Dendritic cell treated with granulocyte-macrophage colony-stimulating factor and Interleukin-4, amounts not matched to agents 40 ng/mL and 50 ng/mL, for 4 days (primary cell): ENCODE data around the gene PSMB9.
"Not testable (repeated sequence)": the region's sequence is repeated elsewhere in the genome, so short reads cannot be mapped to it uniquely, and the experiment has no call there.

ENCODE experiments used
- H3K27ac Mint-ChIP-seq: one replicate; pipeline ENCODE4 v1.8.0; 2022; ENCODE audit warnings: mild to moderate bottlenecking, mixed read lengths
- H3K27me3 Mint-ChIP-seq: one replicate; pipeline ENCODE4 v1.8.0; 2022; ENCODE audit warnings: mild to moderate bottlenecking, mixed read lengths
- H3K36me3 Mint-ChIP-seq: one replicate; pipeline ENCODE4 v1.8.0; 2022; ENCODE audit warnings: low read depth, mixed read lengths
- H3K4me1 Mint-ChIP-seq: one replicate; pipeline ENCODE4 v1.8.0; 2022; ENCODE audit warnings: low read depth, mixed read lengths
- H3K4me3 Mint-ChIP-seq: one replicate; pipeline ENCODE4 v1.8.0; 2022; ENCODE audit warnings: mild to moderate bottlenecking, moderate library complexity, mixed read lengths
- H3K9me3 Mint-ChIP-seq: one replicate; pipeline ENCODE4 v1.8.0; 2022; ENCODE audit warnings: mixed read lengths
- intact Hi-C: fragments of 100-400 bp; cut with micrococcal nuclease; formaldehyde crosslinking; loops from one replicate; pipeline ENCODE4 v1.15.0; 2022

Gene PSMB9

DNA sequence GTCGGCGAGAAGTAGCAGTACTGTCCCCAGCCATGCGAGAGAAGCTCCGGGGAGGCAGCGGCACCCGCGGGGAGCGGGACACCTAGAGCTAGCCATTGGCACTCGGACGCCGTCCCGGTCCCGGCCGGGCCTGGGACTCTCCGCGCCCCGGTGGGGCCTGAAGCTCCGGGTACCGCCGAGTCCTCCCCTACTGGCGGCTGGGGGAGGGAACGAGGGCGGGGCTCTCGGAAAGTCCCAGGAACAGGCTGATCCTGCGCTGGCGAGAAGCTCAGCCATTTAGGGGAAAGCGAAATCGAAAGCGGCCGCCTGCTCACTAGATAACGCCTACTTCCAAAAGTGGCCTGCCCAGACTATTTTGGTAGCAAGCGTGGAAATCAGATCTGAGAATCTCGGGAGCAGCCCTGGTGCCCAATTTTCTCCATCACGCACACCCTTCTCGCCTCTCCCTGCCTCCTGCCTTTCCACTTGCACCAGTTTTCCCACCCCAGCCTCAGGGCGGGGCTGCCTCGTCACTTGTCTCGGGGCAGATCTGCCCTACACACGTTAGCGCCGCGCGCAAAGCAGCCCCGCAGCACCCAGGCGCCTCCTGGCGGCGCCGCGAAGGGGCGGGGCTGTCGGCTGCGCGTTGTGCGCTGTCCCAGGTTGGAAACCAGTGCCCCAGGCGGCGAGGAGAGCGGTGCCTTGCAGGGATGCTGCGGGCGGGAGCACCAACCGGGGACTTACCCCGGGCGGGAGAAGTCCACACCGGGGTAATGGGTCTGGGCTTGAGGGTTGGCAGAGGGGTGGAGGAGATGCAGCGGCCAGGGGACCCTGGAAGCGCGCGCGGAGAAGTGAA lies at the start of gene PSMB9, which contains the start of gene TAP1:
Gene PSMB9 (plus strand): TSS at position 652 of the 835 bp plus-strand sequence. CDS start 38 bp downstream, at position 690.
Gene TAP1 (minus strand): TSS at position 164 of the 835 bp plus-strand sequence. CDS start 68 bp downstream, at position 96.
- Mint-ChIP-seq H3K9me3 (no peaks in the 10 kb centered on the region), H3K36me3 (peaks cover 90% of the 10 kb centered on the region), H3K27ac (peak within 1 kb of the TSS; percentile 93), H3K27me3 (no peaks in the 10 kb centered on the region), H3K4me1 (peaks cover 70% of the 10 kb centered on the region), H3K4me3 (peak within 1 kb of the TSS; percentile 95)
- intact Hi-C loops = loop anchor here (1.0 to 2.0 kb wide), 2 partner anchors 9 to 15 kb away; partner anchors contain the start of genes PSMB8 and TAP2

DNA sequence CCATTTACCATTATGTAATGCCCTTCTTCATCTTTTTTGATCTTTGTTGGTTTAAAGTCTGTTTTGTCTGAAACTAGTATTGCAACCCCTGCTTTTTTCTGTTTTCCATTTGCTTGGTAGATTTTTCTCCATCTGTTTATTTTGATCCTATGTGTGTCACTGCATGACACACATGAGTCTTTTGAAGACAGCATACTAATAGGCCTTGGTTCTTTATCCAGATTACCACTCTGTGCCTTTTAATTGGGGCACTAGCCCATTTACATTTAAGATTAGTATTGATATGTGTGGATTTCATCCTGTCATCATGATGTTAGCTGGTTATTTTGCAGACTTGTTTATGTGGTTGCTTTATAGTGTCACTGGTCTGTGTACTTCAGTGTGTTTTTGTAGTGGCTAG lies 48.6 kb upstream of the PSMB9 start:
- H3K27me3 Mint-ChIP-seq = peaks cover 26% of the 10 kb centered on the region
- H3K9me3 Mint-ChIP-seq, intact Hi-C loops: not testable (repeated sequence)

DNA sequence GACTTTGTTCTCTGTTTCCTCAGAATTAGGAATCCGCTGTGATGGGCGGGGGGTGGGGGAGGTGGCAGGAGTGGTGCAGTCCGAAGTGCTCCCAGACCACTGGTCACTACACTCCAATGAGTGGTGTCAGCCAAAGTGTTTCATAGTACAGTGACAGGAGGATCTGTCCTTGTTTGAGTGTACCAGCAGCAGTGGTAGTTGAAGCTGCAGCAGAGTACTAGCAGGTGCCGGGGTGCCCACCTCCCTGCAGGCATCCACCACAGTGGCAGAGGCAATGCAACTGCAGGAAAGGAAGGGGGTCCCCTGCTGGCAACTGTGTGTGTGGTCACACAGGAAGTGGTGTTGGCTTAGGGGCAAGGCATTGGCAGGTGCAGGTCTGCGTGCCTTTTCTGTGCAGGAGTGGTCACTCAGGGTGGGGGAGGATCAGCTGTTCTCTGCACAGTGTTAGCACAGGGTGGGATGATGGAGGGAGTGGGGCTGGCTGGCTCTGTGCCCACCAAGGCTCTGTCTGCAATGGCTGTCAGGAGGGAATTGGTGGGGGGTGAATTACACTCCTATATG lies 46.9 kb upstream of the PSMB9 start:
- Mint-ChIP-seq H3K4me3 (no peak overlapping the region), H3K36me3 (no peaks in the 10 kb centered on the region), H3K27me3 (peaks cover 22% of the 10 kb centered on the region), H3K4me1 (peaks cover 22% of the 10 kb centered on the region), H3K9me3 (no peaks in the 10 kb centered on the region), H3K27ac (no peak overlapping the region)
- intact Hi-C loops = no loop called here

More for the DNA sequence above, 48.6 kb upstream of the PSMB9 start:
- not testable (repeated sequence) for H3K36me3 Mint-ChIP-seq, H3K4me3 Mint-ChIP-seq, H3K27ac Mint-ChIP-seq
- H3K4me1 Mint-ChIP-seq = peaks cover 22% of the 10 kb centered on the region

DNA sequence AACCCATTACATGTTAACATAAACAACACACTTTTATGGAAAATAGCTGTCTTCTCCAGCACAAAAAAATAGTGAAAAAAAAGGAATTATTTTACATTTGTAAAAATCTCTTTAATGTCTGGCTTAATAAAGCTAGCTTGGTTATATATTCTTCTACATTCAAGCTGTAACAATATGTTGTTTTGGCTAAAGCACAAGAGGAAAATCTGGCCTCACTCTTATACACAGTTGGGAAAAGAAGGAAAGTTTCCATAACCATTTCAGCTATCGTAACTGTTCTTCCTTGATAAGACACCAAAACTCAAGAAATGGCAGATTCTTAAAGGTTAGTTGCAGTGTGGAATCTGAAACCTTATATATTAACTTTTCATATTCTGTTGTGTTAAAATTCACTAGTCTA lies 44.8 kb upstream of the PSMB9 start:
- peaks cover 9% of the 10 kb centered on the region for H3K27me3 Mint-ChIP-seq
- H3K4me1 Mint-ChIP-seq = peaks cover 12% of the 10 kb centered on the region
- H3K27ac Mint-ChIP-seq = no peak overlapping the region
- no peaks in the 10 kb centered on the region for H3K36me3 Mint-ChIP-seq
- H3K9me3 Mint-ChIP-seq = no peaks in the 10 kb centered on the region
- H3K4me3 Mint-ChIP-seq = no peak overlapping the region
- intact Hi-C loops = no loop called here

DNA sequence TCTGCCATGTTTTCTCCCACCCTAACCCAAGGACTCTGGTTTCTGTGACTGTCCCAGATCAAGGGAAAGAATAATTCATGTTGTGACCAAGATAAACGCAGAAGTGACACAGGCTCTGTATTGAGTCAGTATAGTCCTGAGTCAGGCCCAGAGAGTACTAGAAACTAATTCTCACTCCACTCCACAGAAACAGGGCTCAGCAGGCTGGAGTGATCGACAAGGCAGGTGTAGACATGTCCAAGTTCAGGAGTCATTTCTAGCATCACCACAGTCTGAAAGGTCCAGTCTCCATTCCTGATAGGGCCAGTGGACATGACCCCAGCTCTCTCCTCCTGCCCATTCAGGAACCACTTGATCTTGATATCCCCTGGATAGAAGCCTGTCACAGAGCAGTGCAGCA lies 39.8 kb upstream of the PSMB9 start:
- Mint-ChIP-seq H3K27ac (no peak overlapping the region), H3K4me3 (no peak overlapping the region), H3K4me1 (peaks cover 20% of the 10 kb centered on the region), H3K27me3 (peaks cover 1% of the 10 kb centered on the region), H3K9me3 (no peaks in the 10 kb centered on the region), H3K36me3 (no peaks in the 10 kb centered on the region)
- intact Hi-C loops = no loop called here

DNA sequence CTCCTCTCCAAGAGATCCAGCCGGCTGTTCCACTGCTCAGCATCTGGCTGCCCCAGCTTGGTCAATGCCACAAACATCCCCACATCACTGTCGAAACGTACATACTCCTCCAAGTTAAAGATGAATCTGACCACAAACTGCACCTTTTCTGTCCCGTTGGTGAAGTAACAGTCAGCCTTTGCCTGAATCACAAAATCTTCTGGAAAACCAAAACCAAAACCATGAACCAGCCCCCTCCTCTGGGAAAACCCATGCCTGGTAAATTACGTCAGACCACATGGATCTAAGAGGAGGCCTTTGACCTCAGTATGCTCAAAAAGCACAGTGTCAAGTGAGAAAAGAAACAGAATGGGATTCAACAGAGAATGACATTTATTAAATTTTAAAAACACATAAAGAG lies 38.9 kb upstream of the PSMB9 start:
- intact Hi-C loops = no loop called here
- Mint-ChIP-seq H3K36me3 (no peaks in the 10 kb centered on the region), H3K9me3 (no peaks in the 10 kb centered on the region), H3K4me3 (no peak overlapping the region), H3K27me3 (peaks cover 1% of the 10 kb centered on the region), H3K4me1 (peaks cover 30% of the 10 kb centered on the region), H3K27ac (no peak overlapping the region)

DNA sequence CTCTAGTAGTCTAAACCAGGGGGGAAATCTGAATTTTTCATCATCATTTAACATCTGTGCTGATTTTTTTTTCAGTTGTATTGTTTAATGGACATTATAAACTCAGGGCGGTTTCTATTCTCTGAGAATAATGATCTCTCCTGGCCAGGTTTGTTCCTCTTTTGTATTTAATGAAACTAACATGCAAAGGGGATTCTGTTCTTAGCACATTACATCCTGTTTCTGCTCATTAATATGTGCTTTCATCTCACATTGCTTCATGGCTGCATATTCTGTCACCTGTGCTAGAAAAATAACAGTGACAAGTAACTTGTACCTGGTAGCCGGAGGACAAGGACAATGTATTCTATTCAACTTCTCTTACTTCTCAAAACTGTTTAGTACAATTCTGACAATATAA lies 38.0 kb upstream of the PSMB9 start:
- H3K4me1 Mint-ChIP-seq = peaks cover 39% of the 10 kb centered on the region
- no peaks in the 10 kb centered on the region for H3K9me3 Mint-ChIP-seq
- no peak overlapping the region for H3K4me3 Mint-ChIP-seq
- H3K36me3 Mint-ChIP-seq = no peaks in the 10 kb centered on the region
- no peak overlapping the region for H3K27ac Mint-ChIP-seq
- H3K27me3 Mint-ChIP-seq = peaks cover 1% of the 10 kb centered on the region
- intact Hi-C loops = no loop called here

DNA sequence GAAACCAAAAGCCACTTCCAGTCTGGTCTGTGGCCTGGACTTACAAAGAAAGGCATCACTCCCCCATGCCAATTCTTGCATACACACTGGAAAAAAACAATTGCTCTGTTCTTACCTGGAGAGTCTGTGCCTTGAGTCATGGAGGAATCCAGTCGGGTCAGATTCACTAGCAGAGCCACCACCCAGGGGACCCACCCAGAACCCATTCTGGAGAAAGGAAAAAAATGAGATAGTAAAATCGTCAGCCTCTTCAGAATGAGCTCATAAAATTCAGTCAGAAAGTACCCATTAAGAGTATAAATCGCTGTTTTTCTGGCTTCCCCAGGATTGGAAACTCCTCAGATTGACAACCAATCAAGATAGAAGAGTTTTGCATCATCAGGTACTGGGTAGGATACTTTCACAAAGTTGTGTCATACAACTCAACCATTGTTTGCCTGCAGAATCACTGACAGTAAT lies 37.2 kb upstream of the PSMB9 start, which contains the start of gene HLA-DOB:
Gene HLA-DOB (minus strand): TSS at position 257 of the 459 bp plus-strand sequence. CDS start 51 bp downstream, at position 206.
- Mint-ChIP-seq H3K9me3 (no peaks in the 10 kb centered on the region), H3K27me3 (peaks cover 1% of the 10 kb centered on the region), H3K4me3 (peak within 1 kb of the TSS; percentile 42), H3K4me1 (peaks cover 46% of the 10 kb centered on the region), H3K36me3 (no peaks in the 10 kb centered on the region), H3K27ac (peak within 1 kb of the TSS; percentile 72)
- intact Hi-C loops = no loop called here

DNA sequence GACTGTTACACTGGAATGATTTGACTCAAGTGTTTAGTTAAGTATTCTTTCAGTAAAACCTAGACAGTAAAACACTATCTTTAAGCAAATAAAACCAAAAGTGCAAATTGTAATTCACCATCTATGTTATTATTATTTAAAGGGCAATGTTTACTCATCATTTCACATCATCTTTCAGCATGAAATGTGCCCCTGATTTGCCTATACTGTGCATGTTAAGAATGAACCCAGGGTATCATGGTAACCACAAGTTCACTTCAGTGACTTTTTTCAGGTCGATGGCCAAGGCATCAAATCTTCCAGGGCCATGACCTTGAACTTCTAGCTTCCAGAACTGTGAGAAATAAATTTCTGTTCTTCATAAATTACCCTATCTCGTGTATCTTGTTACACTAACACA lies 35.1 kb upstream of the PSMB9 start:
- Mint-ChIP-seq H3K27me3 (no peaks in the 10 kb centered on the region), H3K9me3 (no peaks in the 10 kb centered on the region), H3K4me3 (no peak overlapping the region), H3K27ac (no peak overlapping the region), H3K36me3 (no peaks in the 10 kb centered on the region), H3K4me1 (peaks cover 49% of the 10 kb centered on the region)
- intact Hi-C loops = no loop called here

DNA sequence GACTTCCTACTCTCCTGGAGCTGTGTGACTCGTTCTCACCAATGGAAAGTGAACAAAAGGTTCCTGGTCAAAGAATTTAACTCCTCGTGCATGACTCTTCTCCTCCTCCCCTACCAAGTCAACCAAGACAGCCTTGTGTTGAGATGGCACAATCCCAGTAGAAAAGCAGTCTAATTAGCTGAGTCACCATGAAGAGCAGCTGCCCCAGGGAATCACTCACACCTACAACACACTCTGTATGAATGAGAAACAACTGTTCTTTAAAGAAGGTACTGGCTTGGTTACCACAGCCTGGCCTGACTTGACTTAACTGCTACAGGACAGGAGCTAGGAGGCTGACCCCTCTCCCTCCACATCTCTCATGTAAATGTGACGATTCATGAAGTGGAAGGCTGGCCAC lies 34.3 kb upstream of the PSMB9 start:
- Mint-ChIP-seq H3K9me3 (no peaks in the 10 kb centered on the region), H3K27me3 (no peaks in the 10 kb centered on the region), H3K27ac (peak overlapping the region; percentile 48), H3K4me1 (peaks cover 49% of the 10 kb centered on the region), H3K36me3 (no peaks in the 10 kb centered on the region), H3K4me3 (no peak overlapping the region)
- intact Hi-C loops = loop anchor here (5.0 kb wide), 1 partner anchor 48 kb away; no protein-coding TSS in a partner anchor

DNA sequence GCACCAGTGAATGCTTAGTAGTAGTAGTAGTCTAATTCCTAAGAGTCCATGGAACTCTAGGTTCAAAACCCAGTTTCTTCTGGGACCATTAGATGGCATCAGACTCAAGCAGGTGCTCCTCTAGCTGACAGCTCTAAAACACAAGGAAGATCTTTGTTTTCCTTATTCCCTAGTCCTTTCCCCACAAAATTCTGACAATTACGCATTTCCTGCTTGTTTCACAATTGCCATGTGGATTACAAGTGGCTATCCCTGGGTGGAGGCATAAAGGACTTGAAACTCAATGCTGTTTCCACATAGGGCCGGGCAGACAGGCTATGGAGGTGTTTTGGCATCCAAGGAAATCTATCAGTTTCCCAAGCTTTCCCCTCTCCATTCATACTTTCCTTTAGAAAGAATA lies 28.0 kb upstream of the PSMB9 start:
- Mint-ChIP-seq H3K4me1 (peaks cover 11% of the 10 kb centered on the region), H3K4me3 (no peak overlapping the region), H3K9me3 (no peaks in the 10 kb centered on the region), H3K27ac (no peak overlapping the region), H3K27me3 (no peaks in the 10 kb centered on the region), H3K36me3 (peaks cover 44% of the 10 kb centered on the region)
- intact Hi-C loops = no loop called here

DNA sequence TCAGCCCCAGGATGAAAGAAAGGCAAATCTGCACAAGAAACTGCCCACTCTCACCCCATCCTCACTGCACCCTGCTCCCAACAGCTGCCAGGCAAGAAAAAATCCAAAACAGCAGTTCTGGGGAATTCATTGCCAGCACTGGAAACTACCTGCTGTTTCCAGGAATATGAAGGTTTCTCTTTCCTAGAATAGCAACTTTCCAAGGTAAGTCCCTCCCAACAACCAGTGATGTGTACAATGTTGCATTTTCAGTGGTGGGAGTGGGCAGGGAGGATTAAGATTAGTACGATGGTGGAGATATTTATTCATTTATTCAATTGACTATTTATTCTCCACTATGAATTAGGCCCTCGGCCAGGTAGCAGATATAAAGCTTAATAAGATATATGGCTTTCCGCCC lies 27.0 kb upstream of the PSMB9 start:
- peaks cover 54% of the 10 kb centered on the region for H3K36me3 Mint-ChIP-seq
- H3K9me3 Mint-ChIP-seq = no peaks in the 10 kb centered on the region
- H3K4me1 Mint-ChIP-seq = peaks cover under 1% of the 10 kb centered on the region
- no peak overlapping the region for H3K27ac Mint-ChIP-seq
- intact Hi-C loops = no loop called here
- no peak overlapping the region for H3K4me3 Mint-ChIP-seq
- H3K27me3 Mint-ChIP-seq = no peaks in the 10 kb centered on the region

DNA sequence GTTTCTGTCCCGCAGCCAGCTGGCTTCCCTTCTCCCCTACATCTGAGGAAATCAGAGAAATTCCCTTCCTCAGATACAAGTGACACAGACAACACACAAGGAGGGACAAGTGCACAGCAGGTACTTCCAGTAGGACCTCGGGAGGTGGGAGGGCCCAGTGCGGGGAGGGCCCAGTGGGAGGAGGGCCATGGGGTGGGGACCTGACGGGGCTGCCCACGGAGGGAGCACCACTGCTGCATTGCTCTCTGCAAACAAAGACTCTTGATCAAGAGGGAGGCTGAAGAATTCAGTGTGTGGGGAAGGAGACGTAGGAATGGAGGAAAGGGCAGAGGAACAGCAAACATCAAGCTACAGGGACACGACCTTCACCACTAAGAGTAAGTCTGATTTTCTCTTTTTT lies 24.5 kb upstream of the PSMB9 start:
- Mint-ChIP-seq H3K4me3 (no peak overlapping the region), H3K36me3 (peaks cover 78% of the 10 kb centered on the region), H3K27ac (no peak overlapping the region), H3K27me3 (no peaks in the 10 kb centered on the region), H3K4me1 (no peaks in the 10 kb centered on the region), H3K9me3 (no peaks in the 10 kb centered on the region)
- intact Hi-C loops = no loop called here

DNA sequence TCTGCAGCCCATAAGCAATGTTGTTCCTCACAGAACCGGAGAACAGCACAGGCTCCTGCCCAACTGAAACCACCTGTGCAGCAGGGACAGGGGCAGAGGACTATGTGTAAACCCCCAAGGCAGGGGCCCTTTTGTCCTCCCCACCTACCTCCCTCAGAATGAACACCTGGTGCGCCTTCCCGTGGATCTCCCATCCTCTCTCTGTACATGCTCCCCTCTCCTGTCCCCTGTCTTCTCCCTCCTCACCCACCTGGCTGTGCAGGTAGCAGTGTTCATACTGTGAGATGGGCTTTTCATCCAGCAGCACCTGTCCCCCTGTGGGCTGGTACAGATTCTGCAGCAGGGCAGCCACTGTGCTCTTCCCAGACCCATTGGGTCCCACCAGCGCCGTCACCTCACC lies 24.0 kb upstream of the PSMB9 start:
- Mint-ChIP-seq H3K4me1 (no peaks in the 10 kb centered on the region), H3K9me3 (no peaks in the 10 kb centered on the region), H3K27me3 (no peaks in the 10 kb centered on the region), H3K27ac (no peak overlapping the region), H3K4me3 (no peak overlapping the region), H3K36me3 (peaks cover 83% of the 10 kb centered on the region)
- intact Hi-C loops = no loop called here
